PC-9 (cell line): ENCODE data around the gene DR1.

ENCODE experiments used
- CTCF ChIP-seq: fragments of 200-600 bp; sonication (generic); conservative IDR thresholded peaks from 2 replicates; pipeline ENCODE4 v1.6.1; 2017; ENCODE audit warnings: mixed run types, antibody characterized with exemption, mild to moderate bottlenecking, moderate library complexity
- EZH2 ChIP-seq: fragments of 200-600 bp; sonication (generic); IDR thresholded peaks from 2 replicates; pipeline ENCODE4 v1.8.0; 2017; ENCODE audit warnings: antibody characterized with exemption, low read depth

- TF ChIP-seq CTCF (no peak), EZH2 (no peak)
These were observed 28.8 kb downstream of the DR1 start for GRCh38 chr1:93374334-93375106.
